Subcutaneous adipose tissue (tissue), 4 donors: ENCODE results near the gene UNC5A. TPM values are rescaled to one million over a fixed set of nuclear protein-coding genes. Genes with fewer than 3 reads are reported as not detected.

Experiments
- total RNA-seq, 4 donors: library from RNA; depleted of rRNA; stranded (reverse); fragments of >200 nt; gene quantifications; one replicate each; pipeline ENCODE4 v1.1.0, GENCODE V29; 2016
- TF ChIP-seq, protein P1 (sequence below): fragments of 450-650 bp; IDR thresholded peaks from one replicate; pipeline ENCODE4 v1.5.1; 2016; ENCODE audit warnings: low read depth, mild to moderate bottlenecking, control low read depth, antibody characterized with exemption, moderate library complexity

UNC5A gene
- total RNA-seq, 4 donors from 2014 or later, result 0.17 to 0.19 TPM; not detected in 2

DNA sequence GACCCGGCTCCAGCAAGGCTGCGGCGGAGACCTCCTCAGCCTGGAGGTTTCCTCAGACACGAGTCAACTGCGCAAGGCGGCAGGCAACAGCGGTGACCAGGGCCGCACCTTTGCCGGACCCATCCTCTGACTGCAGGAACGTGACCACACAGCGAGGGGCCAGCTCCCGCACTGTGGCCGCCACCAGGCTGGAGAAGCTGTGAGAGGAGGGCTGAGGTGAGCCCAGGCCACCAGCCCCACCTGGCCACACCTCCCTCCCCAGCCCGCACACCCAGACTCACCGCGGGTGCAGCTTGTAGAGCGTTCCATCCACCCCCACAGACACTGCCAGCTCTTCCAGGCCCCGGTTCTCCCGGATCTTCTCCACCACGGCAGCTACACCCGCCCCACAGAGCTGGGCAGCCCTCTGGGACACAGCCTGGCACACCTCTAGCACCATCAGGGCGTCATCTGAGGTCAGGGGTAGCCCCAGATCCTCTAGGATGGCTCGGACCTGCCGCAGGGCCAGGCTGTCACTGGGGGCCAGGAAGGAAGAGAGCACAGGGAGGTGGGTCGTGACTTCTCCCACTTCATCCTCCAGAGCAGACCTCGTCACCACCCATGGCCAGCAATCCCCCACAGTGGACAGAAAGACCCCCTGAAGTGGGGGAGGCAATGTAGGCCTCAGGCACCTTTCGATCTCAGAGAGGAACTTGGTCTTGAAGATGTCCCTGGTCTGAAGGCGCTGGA, 70.8 kb downstream of the UNC5A start:
- TF ChIP-seq, protein P1, sequence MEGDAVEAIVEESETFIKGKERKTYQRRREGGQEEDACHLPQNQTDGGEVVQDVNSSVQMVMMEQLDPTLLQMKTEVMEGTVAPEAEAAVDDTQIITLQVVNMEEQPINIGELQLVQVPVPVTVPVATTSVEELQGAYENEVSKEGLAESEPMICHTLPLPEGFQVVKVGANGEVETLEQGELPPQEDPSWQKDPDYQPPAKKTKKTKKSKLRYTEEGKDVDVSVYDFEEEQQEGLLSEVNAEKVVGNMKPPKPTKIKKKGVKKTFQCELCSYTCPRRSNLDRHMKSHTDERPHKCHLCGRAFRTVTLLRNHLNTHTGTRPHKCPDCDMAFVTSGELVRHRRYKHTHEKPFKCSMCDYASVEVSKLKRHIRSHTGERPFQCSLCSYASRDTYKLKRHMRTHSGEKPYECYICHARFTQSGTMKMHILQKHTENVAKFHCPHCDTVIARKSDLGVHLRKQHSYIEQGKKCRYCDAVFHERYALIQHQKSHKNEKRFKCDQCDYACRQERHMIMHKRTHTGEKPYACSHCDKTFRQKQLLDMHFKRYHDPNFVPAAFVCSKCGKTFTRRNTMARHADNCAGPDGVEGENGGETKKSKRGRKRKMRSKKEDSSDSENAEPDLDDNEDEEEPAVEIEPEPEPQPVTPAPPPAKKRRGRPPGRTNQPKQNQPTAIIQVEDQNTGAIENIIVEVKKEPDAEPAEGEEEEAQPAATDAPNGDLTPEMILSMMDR, result no peak

DNA sequence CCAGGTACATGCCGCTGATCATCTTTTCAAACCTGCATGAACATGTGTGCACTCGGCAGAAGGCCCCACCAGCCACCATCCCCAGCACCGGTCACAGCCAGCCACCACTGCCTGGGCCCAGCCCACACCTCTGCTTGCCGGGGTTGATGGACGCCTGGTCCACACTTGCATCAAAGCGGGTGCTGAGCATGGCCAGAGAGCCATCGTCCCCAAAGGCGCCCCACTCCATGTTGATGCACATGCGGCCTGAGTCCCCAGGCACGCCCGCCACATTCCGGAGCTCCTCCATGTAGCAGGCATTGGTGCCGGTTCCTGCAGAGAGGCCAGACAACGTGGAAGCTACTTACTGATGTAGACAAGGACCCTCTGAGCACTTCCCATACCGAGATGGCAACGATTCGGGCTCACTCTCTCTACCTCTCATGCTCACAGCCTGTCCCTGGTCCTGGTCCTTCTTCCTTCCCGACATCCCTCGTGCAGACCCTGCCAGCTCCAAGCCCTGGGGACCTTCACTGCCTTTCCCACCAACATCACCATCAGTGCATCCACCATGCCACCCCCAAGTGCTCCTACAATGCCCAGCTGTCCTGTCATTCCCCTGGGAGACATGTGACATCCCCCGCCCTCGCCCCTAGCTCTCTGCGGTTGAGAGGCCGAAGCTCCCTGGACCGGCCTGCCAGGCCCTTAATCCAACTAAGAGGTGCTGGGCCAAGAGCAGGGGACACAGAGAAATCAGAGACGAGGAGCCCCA, 71.6 kb downstream of the UNC5A start:
- TF ChIP-seq, protein P1, result no peak

DNA sequence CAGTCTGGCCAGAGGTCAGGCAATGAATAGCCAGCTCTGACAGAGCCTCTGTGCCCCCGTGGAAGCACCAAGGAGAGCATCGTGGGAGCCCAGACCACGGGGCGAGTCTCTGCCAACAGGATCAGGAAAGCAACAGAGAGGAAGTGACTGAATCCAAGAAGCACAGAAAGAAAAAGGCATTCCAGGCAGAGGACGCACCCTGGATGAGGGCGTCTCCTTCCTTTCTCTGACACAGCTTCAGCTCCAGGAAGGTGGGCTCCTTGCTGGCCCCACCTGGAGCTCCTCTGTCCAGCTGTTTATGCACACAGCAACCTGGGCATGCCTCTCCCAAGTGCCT, 72.2 kb downstream of the UNC5A start:
- TF ChIP-seq, protein P1, result no peak

DNA sequence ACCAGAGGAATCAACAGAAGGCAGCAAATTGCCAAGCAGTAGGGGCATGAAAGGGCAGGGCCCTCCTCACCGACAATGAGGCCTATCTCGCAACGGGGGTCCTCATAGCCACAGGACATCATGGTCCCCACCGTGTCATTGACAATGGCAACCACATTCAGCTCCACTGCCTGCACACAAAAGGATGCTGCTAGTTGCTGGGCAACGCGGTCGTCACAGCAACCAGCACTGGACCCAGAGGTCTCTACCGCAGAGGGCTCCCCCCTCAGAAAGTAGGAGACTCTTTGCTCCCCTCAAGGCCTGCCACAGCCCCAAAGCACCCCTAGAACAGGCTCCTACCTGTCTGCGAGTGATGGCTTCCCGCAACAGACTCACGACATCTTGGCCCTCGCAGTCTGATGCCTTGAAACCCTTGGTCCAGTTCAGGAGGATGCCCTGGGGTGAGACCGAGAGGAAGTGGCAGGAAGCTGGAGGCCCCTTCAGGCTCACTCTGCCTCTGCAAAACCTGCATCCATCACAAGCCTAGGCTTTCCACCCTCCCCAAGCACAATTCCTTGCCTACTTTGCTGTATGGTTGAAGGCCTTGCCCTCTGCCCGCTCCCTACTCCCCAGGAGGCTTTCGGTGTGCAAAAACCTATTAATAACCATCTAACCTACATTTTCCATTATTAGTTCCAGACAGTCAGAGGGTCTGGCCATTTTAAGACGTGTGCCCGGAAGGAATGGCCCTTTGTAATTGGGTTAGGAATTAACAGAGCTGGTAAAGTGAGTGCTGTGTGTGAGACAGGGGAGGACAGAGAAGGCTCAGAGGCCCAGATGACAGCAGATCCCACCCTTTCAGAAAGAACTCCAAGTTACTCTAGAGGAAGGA, 73.6 kb downstream of the UNC5A start:
- TF ChIP-seq, protein P1, result no peak

DNA sequence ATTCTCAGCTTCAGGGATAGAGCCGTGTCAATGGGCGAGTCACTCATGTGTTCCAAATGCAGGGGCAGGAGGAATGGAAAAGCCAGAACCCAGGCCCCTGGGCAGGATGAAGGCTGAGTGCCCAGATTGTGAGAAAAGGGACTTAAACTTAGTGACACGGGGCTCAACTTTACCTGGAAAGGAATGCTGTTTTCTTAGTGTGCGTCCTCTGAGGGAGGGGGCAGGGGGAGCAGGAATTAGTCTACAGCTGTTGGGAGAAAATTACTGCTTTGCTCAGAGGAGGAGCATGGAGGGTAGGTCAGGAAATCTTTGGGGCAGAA, 74.2 kb downstream of the UNC5A start:
- TF ChIP-seq, protein P1, result no peak

DNA sequence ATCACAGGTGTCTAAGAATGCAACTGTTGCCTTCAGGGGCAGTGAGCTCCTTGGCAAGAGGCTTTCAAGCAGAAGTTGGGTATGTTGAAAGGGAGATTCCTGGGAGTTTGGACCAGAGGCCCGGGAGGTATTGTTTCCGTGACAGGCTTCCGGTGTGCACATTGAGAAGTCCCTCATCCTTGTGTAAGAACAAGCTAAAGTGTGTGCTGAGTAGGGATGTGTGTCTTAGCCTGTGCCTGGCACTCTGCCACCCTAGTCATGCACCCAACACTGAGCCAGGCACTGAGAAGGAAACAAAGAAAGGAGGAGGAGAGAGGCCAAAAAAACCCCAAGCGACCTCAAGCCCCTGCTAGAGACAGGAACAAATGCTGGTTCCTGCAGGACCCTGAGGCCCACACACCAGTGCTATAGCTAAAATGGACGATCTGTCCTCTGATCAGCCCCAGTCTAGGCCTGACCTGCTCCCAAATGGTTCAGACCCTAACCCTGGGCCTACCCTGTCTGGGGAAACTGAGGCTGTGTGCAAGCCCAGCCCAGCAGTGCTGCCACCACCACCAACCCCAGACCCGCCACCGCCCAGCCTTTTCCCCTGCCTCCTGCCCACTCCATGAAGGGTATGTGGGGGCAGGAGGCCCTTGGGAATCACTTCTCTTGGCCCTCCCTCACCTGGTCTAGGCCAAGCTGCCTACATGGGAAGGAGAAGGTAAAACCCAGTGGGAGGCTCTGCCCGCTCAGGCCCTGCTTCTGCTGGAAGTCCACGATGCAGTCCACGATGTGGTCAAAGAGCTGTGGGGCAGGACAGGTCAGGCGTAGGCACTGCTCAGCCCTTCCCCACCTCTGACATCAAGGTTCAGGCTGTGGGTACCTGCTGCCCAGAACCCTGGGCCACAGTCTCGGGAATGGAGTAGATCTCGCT, 76.2 kb downstream of the UNC5A start:
- TF ChIP-seq, protein P1, result no peak
